Right ventricle myocardium superior (tissue), 1 donor: ENCODE measurements around the gene MSN. TPM values are rescaled to one million over a fixed set of nuclear protein-coding genes. Genes with fewer than 3 reads are reported as not detected.

ENCODE experiments used
- ATAC-seq: fragments of 200-7000 bp; cut with Tn5 transposase; one replicate; pipeline ENCODE4 v1.9.1; 2020; ENCODE audit warnings: mild to moderate bottlenecking; ENCODE audit not compliant: poor library complexity
- DNase-seq: peaks from one replicate; pipeline ENCODE4 v3.0.0-alpha.2; 2020
- intact Hi-C: fragments of 100-400 bp; cut with DNase I; formaldehyde crosslinking; loops from one replicate; pipeline ENCODE4 v1.11.2; 2022
- total RNA-seq: library from RNA; stranded (reverse); fragmentation: NEBNext Ultra II Directional; extraction: Animal tissue kit (Norgen Biotek cat#: 25700); gene quantifications from one replicate; pipeline ENCODE4 v1.2.1, GENCODE V29; 2021
- donor health status: DM: no; HTN: yes; CAD: no; lungs with severe emphysema.

Gene MSN
- total RNA-seq, 1 donor from 2014 or later, result 97.6 TPM

GRCh38 chrX:65697915-65698796 lies 30.7 kb downstream of the MSN start:
- ATAC-seq (peak; percentile 56), DNase-seq (peak; percentile 72)
- intact Hi-C loops, result no loop called here

DNA sequence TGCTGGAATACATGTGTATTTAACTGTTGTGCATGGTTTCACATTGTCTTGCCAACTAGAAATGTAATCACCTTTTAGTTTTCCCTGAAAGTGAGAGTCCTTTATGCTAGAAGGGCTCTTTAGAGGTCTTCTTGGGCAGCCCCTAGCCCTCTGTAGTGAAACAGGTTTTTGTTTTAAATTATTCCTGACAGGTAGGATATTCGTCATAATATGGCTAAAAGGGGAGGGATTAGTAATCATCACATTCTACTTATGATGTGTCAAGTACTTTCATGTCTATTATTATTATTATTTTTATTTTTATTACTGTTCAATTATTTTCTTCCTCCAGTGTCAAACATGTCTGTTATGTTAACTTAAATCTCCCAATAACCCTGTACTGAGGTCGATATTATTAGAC lies 35.5 kb downstream of the MSN start:
- DNase-seq, result no peak
- intact Hi-C loops, result loop anchor here (10.0 kb wide), 1 partner anchor 108 kb away; no protein-coding TSS in a partner anchor
- no peak for ATAC-seq

DNA sequence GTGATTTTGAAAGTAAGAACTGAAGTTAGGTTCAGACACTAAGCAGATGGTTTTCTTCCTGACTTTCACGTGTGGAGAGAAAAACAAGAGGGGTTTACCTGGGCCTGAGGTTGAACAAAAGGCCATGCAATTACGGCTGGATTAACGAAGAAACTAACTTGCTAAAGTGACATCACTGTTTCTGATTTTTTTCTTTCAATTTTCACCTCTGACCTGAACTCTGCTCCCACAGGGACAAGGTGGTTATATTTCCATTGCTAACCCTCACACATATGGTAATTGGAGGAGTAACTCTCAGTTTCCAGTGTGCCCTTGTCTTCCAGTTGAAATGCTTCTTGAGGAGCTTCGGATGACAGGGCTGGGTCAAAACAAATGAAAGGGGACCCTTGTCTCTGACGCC lies 38.0 kb downstream of the MSN start:
- intact Hi-C loops, result loop anchor here (5.0 to 10.0 kb wide), 2 partner anchors 38 to 111 kb away; partner anchors contain the start of gene MSN

DNA sequence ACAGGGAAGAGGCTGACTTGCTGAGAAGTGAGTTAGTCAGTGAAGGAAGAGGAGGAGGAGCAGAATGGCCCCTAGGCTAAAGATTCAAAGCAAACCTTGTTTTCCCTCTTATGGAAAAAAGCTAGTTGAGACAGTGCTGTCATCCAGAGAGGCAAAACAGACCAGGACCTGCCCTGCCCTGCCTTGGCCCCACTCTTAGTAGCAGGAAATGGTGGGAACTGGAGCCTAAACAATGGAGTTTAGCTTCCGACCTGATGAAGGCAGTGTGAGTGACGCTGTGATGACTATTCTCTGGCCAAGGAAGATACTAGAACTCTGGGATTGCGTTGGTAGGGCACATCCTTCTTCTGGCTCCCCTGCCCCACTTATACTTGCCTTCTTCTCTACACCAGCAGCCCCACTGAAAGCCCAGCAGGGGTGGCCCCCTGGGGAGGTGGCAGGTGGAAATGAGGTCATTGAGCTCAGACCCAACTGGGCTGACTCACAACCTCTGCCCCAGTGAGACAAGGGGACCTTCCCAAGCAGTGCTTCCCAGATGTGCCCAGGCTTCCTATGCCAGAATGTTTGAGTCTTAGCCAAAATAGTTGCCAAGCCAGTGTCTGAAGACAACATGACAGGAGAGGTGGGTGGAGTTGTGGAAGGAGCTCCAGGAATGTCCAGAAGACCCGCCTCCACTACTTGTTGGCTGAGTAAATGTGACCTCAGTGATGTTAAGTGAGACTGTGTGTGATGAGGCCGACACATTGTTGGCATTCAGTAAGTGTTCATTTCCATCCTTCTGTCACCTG lies 38.8 kb downstream of the MSN start:
- intact Hi-C loops, result loop anchor here (5.0 to 10.0 kb wide), 2 partner anchors 39 to 111 kb away; partner anchors contain the start of gene MSN
- peak; percentile 44 for DNase-seq
- ATAC-seq, result peak; percentile 90

More for the DNA sequence above, 38.0 kb downstream of the MSN start:
- ATAC-seq (no peak), DNase-seq (no peak)

GRCh38 chrX:65707151-65707550 lies 39.7 kb downstream of the MSN start:
- DNase-seq, result no peak
- intact Hi-C loops, result loop anchor here (5.0 to 10.0 kb wide), 2 partner anchors 40 to 112 kb away; partner anchors contain the start of gene MSN
- no peak for ATAC-seq

GRCh38 chrX:65712005-65712806 lies 44.8 kb downstream of the MSN start:
- ATAC-seq (no peak), DNase-seq (no peak)
- intact Hi-C loops, result no loop called here

- no peak for DNase-seq
- no peak for ATAC-seq
- intact Hi-C loops, result no loop called here
Observed at GRCh38 chrX:65718538-65718937, 51.1 kb downstream of the MSN start.

DNA sequence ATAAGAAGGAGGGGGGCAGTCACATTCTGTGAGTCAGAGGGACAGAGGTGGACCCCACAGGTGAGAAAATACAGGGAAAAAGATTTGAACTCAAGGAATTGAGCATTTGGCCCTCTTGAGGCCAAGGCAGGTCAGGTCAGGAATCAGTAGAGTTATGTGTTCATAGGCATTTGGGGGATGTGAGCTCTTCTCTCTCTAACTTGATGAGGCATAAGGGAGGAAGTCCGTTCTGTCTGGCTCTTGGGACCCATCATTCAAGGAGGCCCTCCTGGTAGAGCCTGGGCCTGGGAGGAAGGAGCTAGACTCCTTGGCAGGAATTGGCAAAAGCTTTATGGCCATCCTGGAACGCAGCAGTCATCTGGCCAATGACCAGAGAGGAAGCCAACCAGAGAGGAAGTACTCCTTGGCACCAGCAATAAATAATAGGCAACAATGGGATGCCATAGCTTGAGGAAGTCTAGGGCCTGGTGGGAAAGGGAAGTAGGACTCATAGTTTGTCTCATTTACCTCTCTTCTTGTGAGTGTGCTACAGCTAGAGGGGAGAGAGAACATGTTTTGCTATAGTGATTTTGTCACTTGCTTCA lies 53.0 kb downstream of the MSN start:
- ATAC-seq (peak; percentile 52), DNase-seq (no peak)
- intact Hi-C loops, result no loop called here

GRCh38 chrX:65723706-65724105 lies 56.3 kb downstream of the MSN start:
- no peak for ATAC-seq
- intact Hi-C loops, result no loop called here
- DNase-seq, result no peak

DNA sequence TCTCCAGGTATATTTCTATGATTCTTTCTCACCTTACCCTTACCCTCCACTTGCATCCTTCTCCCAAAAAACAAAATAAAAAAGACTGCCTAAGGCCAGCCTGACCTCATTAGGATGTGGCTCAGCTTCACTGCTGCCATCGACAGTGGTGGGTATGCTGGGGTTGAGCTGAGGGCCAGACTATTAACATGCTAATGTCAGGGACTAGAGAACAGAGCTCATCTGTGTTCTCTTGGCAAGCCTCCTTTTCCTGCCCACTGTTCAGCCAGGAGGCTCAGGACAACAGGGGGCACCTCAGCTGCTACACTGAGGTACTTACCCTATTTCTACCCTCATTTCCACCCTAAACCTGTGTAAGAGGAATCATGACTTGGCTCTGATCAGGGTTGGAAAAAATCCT lies 59.3 kb downstream of the MSN start:
- DNase-seq (no peak), ATAC-seq (no peak)
- intact Hi-C loops, result no loop called here

GRCh38 chrX:65731684-65732289 lies 64.3 kb downstream of the MSN start:
- ATAC-seq (no peak), DNase-seq (no peak)
- intact Hi-C loops, result no loop called here

DNA sequence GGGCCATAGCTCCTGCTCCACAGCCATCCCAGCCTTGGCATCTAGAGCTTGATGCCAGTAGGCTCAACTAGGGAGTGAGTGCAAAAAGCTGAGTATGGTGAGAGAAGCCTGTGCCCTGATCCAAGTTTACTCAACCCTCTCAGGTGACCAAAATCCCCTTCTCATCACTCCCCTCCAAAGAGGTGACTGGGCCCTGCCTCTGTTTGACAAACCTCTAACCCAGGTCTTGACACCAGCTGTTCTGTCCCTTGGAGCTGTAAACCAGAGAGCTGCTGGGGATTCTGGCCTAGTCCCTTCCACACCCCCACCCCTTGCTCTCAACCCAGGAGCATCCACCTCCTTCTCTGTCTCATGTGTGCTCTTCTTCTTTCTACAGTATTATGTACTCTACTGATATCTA lies 73.5 kb downstream of the MSN start:
- no peak for ATAC-seq
- DNase-seq, result no peak
- intact Hi-C loops, result no loop called here

- ATAC-seq (no peak), DNase-seq (no peak)
- intact Hi-C loops, result no loop called here
Observed at GRCh38 chrX:65741823-65742222, 74.4 kb downstream of the MSN start.

DNA sequence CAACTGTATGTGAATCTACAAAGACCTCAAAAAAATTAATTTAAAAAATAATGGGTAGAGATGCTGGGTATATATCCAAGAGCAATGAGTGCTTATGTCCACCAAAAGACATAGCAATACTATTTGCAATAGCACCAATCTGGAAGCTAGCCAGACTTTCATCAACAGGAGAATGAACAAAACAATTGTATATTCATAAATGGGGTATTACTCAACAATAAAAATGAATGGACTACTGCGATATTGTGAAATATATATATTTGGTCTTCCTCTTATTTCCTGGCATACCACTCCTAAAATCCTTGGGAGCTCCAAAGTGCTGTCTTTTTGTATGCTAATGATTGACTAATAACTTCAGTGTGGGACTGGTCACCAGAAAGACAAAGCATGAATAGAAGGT lies 77.5 kb downstream of the MSN start:
- ATAC-seq (no peak), DNase-seq (no peak)
- intact Hi-C loops, result no loop called here

GRCh38 chrX:65745427-65745826 lies 78.0 kb downstream of the MSN start:
- DNase-seq, result no peak
- intact Hi-C loops, result no loop called here
- ATAC-seq, result no peak

DNA sequence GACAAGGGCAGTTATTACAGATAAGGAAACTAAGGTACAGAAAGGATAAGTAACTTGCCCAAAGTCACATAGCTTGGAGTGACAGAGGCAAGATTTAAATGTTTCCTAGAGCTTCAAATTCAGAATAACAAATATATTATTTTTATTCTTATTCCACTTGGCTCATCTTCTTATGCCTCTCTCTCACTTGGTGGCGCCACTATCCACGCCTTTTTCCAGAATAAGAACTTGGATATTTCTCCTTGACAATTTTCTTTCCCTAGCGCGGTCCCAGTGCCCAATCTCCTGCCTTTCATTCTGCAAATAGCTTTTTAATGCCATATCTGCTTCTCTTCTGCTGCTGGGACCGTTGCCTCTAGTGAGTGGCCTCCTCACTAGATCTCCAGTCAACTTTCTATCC lies 78.5 kb downstream of the MSN start:
- no peak for ATAC-seq
- intact Hi-C loops, result no loop called here

GRCh38 chrX:65750674-65751469 lies 83.4 kb downstream of the MSN start:
- ATAC-seq (no peak), DNase-seq (no peak)
- intact Hi-C loops, result no loop called here

More for the DNA sequence above, 78.5 kb downstream of the MSN start:
- DNase-seq, result no peak
